Measurements from ENCODE around the gene ITM2B. TPM values are rescaled to one million over a fixed set of nuclear protein-coding genes. Genes with fewer than 3 reads are reported as not detected.

Gene ITM2B
- total RNA-seq, result 168 and 176 TPM in 2 replicates

DNA sequence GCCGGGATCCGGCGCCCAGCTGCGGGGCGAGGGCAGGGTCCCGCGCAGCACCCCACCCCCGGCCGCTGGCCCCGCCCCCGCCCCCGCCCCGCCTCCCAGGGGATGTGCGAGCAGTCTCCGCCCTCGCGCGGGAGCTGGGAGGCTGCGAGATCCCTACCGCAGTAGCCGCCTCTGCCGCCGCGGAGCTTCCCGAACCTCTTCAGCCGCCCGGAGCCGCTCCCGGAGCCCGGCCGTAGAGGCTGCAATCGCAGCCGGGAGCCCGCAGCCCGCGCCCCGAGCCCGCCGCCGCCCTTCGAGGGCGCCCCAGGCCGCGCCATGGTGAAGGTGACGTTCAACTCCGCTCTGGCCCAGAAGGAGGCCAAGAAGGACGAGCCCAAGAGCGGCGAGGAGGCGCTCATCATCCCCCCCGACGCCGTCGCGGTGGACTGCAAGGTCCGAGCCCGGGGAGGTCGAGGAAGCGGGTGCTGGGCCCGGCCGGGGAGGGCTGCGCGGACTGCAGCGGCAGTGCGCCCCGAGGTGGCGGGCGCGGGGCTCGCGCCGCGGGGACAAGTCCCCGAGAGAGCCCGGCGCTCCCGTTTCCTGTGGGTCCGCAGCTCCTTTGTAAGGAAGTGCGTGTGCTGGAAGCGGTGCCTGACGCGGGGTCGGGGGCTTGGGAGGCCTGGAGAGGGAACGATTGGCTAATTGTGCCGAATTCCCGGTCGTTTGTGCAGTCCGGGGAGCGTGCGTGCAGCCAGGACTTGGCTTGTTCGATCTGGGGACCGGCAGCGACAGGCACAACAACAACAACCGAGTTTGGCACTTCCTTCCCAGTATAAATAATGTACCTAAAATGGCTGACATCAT is at the start of gene ITM2B:
Gene ITM2B (plus strand): TSS at position 161 of the 843 bp plus-strand sequence. CDS start 155 bp downstream, at position 316.
- DNase-seq (ENCODE audit: insufficient read length, low spot score, missing footprints), result peak; percentile 96
- TF ChIP-seq CTCF (IDR thresholded peaks at IDR 0.05; ENCODE audit: extremely low read depth, low read depth, low read length), result peak; percentile 30
- H3K79me2 ChIP-seq (ENCODE audit: insufficient read depth, low read length), result peaks cover 48% of the 10 kb centered on the region

DNA sequence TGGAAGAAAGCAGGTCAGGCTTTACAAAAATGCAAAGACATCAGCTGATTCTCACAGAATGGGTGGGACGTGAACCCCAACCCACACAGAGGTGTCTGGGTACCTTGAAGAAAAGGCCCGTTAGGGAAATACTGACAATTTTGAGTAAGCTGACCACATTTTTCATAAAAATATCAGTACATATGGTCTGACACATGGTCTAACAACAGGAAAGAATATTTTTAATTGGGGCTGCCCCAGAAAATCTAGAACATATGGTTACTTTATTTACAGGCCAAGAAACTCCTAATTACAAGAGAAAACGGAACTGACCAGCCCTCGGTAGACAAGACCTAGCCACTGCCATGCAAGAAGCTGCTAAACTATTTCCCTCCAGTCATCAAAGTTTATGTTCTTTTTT is 48.7 kb upstream of the ITM2B start:
- Histone ChIP-seq H3K36me3 (ENCODE audit: insufficient read depth, low read length) (no peaks in the 10 kb centered on the region), H3K9me3 (ENCODE audit: low read depth, low read length) (no peaks in the 10 kb centered on the region), H3K27ac (ENCODE audit: low read depth, low read length) (no peak overlapping the region), H3K79me2 (ENCODE audit: insufficient read depth, low read length) (no peaks in the 10 kb centered on the region), H3K27me3 (ENCODE audit: insufficient read depth, low read length) (peaks cover 3% of the 10 kb centered on the region), H3K4me1 (ENCODE audit: insufficient read depth, low read length) (no peaks in the 10 kb centered on the region), H3K4me2 (ENCODE audit: insufficient read depth, low read length) (no peak overlapping the region), H2AFZ (ENCODE audit: low read length) (no peak overlapping the region), H4K20me1 (ENCODE audit: insufficient read depth, low read length) (no peaks in the 10 kb centered on the region), H3K4me3 (ENCODE audit: insufficient read depth, low read length) (no peak overlapping the region)
- DNase-seq (ENCODE audit: insufficient read length, low spot score, missing footprints), result no peak
- TF ChIP-seq CTCF (IDR thresholded peaks at IDR 0.05; ENCODE audit: extremely low read depth, low read depth, low read length), result no peak

More for the DNA sequence above, at the start of gene ITM2B:
- Histone ChIP-seq H3K27me3 (ENCODE audit: insufficient read depth, low read length) (peaks cover 2% of the 10 kb centered on the region), H3K9me3 (ENCODE audit: low read depth, low read length) (no peaks in the 10 kb centered on the region), H3K4me3 (ENCODE audit: insufficient read depth, low read length) (peak within 1 kb of the TSS; percentile 99), H3K27ac (ENCODE audit: low read depth, low read length) (peak within 1 kb of the TSS; percentile 94), H2AFZ (ENCODE audit: low read length) (peak within 1 kb of the TSS; percentile 95), H3K4me1 (ENCODE audit: insufficient read depth, low read length) (peaks cover 40% of the 10 kb centered on the region), H4K20me1 (ENCODE audit: insufficient read depth, low read length) (peaks cover 18% of the 10 kb centered on the region), H3K36me3 (ENCODE audit: insufficient read depth, low read length) (no peaks in the 10 kb centered on the region), H3K4me2 (ENCODE audit: insufficient read depth, low read length) (peak within 1 kb of the TSS; percentile 84)

- no peaks in the 10 kb centered on the region for H4K20me1 ChIP-seq (ENCODE audit: insufficient read depth, low read length)
- H3K27me3 ChIP-seq (ENCODE audit: insufficient read depth, low read length), result peaks cover 3% of the 10 kb centered on the region
- H3K36me3 ChIP-seq (ENCODE audit: insufficient read depth, low read length), result no peaks in the 10 kb centered on the region
- H3K9me3 ChIP-seq (ENCODE audit: low read depth, low read length), result no peaks in the 10 kb centered on the region
- H3K4me2 ChIP-seq (ENCODE audit: insufficient read depth, low read length), result no peak overlapping the region
- no peaks in the 10 kb centered on the region for H3K4me1 ChIP-seq (ENCODE audit: insufficient read depth, low read length)
- no peaks in the 10 kb centered on the region for H3K79me2 ChIP-seq (ENCODE audit: insufficient read depth, low read length)
- no peak for TF ChIP-seq CTCF (IDR thresholded peaks at IDR 0.05; ENCODE audit: extremely low read depth, low read depth, low read length)
- H3K4me3 ChIP-seq (ENCODE audit: insufficient read depth, low read length), result no peak overlapping the region
- no peak overlapping the region for H3K27ac ChIP-seq (ENCODE audit: low read depth, low read length)
- no peak for DNase-seq (ENCODE audit: insufficient read length, low spot score, missing footprints)
- no peak overlapping the region for H2AFZ ChIP-seq (ENCODE audit: low read length)
Measured at GRCh38 chr13:48185018-48185417, 48.0 kb upstream of the ITM2B start.

DNA sequence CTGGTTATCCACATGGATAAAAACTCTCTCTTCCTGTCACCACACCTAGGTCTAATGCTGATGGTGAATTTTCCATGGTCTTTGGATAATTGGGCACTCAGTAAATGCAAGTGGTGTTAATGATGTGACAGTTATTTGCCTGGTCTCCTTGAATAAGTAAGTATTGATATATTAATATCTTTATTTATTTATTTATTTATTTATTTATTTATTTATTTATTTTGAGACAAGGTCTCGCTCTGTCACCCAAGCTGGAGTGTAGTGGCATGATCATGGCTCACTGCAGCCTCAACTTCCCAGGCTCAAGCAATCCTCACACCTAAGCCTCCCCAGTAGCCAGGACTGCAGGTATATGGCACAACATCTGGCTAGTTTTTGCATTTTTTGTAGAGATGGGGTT is 46.3 kb upstream of the ITM2B start:
- Histone ChIP-seq H3K9me3 (ENCODE audit: low read depth, low read length) (no peaks in the 10 kb centered on the region), H3K27ac (ENCODE audit: low read depth, low read length) (no peak overlapping the region)
- TF ChIP-seq CTCF (IDR thresholded peaks at IDR 0.05; ENCODE audit: extremely low read depth, low read depth, low read length), result no peak

More for the DNA sequence above, 46.3 kb upstream of the ITM2B start:
- H2AFZ ChIP-seq (ENCODE audit: low read length), result no peak overlapping the region
- H4K20me1 ChIP-seq (ENCODE audit: insufficient read depth, low read length), result no peaks in the 10 kb centered on the region
- no peaks in the 10 kb centered on the region for H3K4me1 ChIP-seq (ENCODE audit: insufficient read depth, low read length)
- no peak overlapping the region for H3K4me3 ChIP-seq (ENCODE audit: insufficient read depth, low read length)
- no peaks in the 10 kb centered on the region for H3K79me2 ChIP-seq (ENCODE audit: insufficient read depth, low read length)
- H3K4me2 ChIP-seq (ENCODE audit: insufficient read depth, low read length), result no peak overlapping the region
- DNase-seq (ENCODE audit: insufficient read length, low spot score, missing footprints), result peak; percentile 19
- no peaks in the 10 kb centered on the region for H3K36me3 ChIP-seq (ENCODE audit: insufficient read depth, low read length)
- peaks cover 5% of the 10 kb centered on the region for H3K27me3 ChIP-seq (ENCODE audit: insufficient read depth, low read length)
